Vagina (tissue), 2 donors: ENCODE results near the gene PDE3A. TPM values are rescaled to one million over a fixed set of nuclear protein-coding genes. Genes with fewer than 3 reads are reported as not detected.

Experiments
- DNase-seq, 2 donors: peaks; one replicate each; pipeline ENCODE4 v3.0.0-alpha.2; 2017; ENCODE audit errors: extremely low spot score in 2 of 2
- H3K27ac ChIP-seq: fragments of 200-600 bp; sonication (generic); one replicate; pipeline ENCODE4 v1.5.1; 2019
- H3K27me3 ChIP-seq: fragments of 200-600 bp; sonication (generic); one replicate; pipeline ENCODE4 v1.5.1; 2019
- H3K36me3 ChIP-seq, 2 donors: fragments of 200-600 bp; sonication (generic); one replicate each; pipeline ENCODE4 v1.5.1; 2017 to 2019
- H3K4me1 ChIP-seq: fragments of 200-600 bp; sonication (generic); one replicate; pipeline ENCODE4 v1.5.1; 2019
- H3K4me3 ChIP-seq, 2 donors: fragments of 200-600 bp; sonication (generic); 1 replicate in 1 of 2; 2 replicates in 1 of 2; pipeline ENCODE4 v1.5.1; 2016 to 2019
- H3K9me3 ChIP-seq: fragments of 200-600 bp; sonication (generic); one replicate; pipeline ENCODE4 v1.5.1; 2019
- CTCF ChIP-seq, 3 experiments: fragments of 450-650 bp in 2 of 3; fragments of 200-600 bp in 1 of 3; sonication (generic) in 1 of 3; IDR thresholded peaks; one replicate each; pipeline ENCODE4 v1.5.1; 2017 to 2019; ENCODE audit warnings: antibody characterized with exemption in 3 of 3, mild to moderate bottlenecking in 2 of 3, moderate library complexity in 2 of 3
- POLR2A ChIP-seq, 2 donors: fragments of 450-650 bp; IDR thresholded peaks; one replicate each; pipeline ENCODE4 v1.6.1; 2017; ENCODE audit warnings: antibody characterized with exemption in 2 of 2, mild to moderate bottlenecking in 2 of 2, moderate library complexity in 2 of 2
- POLR2AphosphoS5 ChIP-seq, 2 donors: sonication (generic); formaldehyde crosslinking; IDR thresholded peaks; one replicate each; pipeline ENCODE4 v1.9.0; 2017; ENCODE audit warnings: antibody characterized with exemption in 2 of 2, mild to moderate bottlenecking in 2 of 2, low read depth in 1 of 2; ENCODE audit not compliant: insufficient read depth in 1 of 2
- intact Hi-C: fragments of 100-400 bp; cut with DNase I; formaldehyde crosslinking; loops from one replicate; pipeline ENCODE4 v1.15.1; 2023
- total RNA-seq: library from RNA; depleted of rRNA; stranded (reverse); fragments of >200 nt; gene quantifications from one replicate; pipeline ENCODE4 v1.2.3, GENCODE V29; 2016

PDE3A gene
- total RNA-seq, 1 donor from 2014 or later, result 9.6 TPM

GRCh38 chr12:20555015-20555414, 186.7 kb downstream of the PDE3A start:
- Histone ChIP-seq H3K27ac (no peak overlapping the region), H3K4me1 (no peaks in the 10 kb centered on the region), H3K27me3 (no peaks in the 10 kb centered on the region), H3K4me3 (no peak overlapping the region), H3K9me3 (no peaks in the 10 kb centered on the region), H3K36me3 (no peaks in the 10 kb centered on the region)
- DNase-seq, result no peak
- no peak for TF ChIP-seq POLR2A (IDR thresholded peaks at IDR 0.05)
- TF ChIP-seq POLR2AphosphoS5 (IDR thresholded peaks at IDR 0.05; ENCODE audit: insufficient read depth in 1 of 2, low read depth in 1 of 2), result no peak
- TF ChIP-seq CTCF (IDR thresholded peaks at IDR 0.05), result no peak
- intact Hi-C loops, result no loop called here

- DNase-seq, result no peak
- H3K9me3 ChIP-seq, result no peaks in the 10 kb centered on the region
- H3K4me1 ChIP-seq, result no peaks in the 10 kb centered on the region
- H3K27ac ChIP-seq, result no peak overlapping the region
- no peaks in the 10 kb centered on the region for H3K27me3 ChIP-seq
- H3K36me3 ChIP-seq, result no peaks in the 10 kb centered on the region
- H3K4me3 ChIP-seq, result no peak overlapping the region
- TF ChIP-seq CTCF (IDR thresholded peaks at IDR 0.05), result no peak
- TF ChIP-seq POLR2A (IDR thresholded peaks at IDR 0.05), result no peak
- TF ChIP-seq POLR2AphosphoS5 (IDR thresholded peaks at IDR 0.05; ENCODE audit: insufficient read depth in 1 of 2, low read depth in 1 of 2), result no peak
- intact Hi-C loops, result no loop called here
Measured at GRCh38 chr12:20555771-20556170, 187.4 kb downstream of the PDE3A start.

- TF ChIP-seq POLR2AphosphoS5 (IDR thresholded peaks at IDR 0.05; ENCODE audit: insufficient read depth in 1 of 2, low read depth in 1 of 2), result no peak
- TF ChIP-seq POLR2A (IDR thresholded peaks at IDR 0.05), result no peak
- no peak for TF ChIP-seq CTCF (IDR thresholded peaks at IDR 0.05)
- intact Hi-C loops, result no loop called here
- no peak for DNase-seq
- Histone ChIP-seq H3K4me3 (no peak overlapping the region), H3K27me3 (no peaks in the 10 kb centered on the region), H3K4me1 (no peaks in the 10 kb centered on the region), H3K27ac (no peak overlapping the region), H3K9me3 (no peaks in the 10 kb centered on the region), H3K36me3 (no peaks in the 10 kb centered on the region)
Measured at GRCh38 chr12:20557096-20557495, 188.8 kb downstream of the PDE3A start.

GRCh38 chr12:20560935-20561334, 192.6 kb downstream of the PDE3A start:
- H3K9me3 ChIP-seq, result no peaks in the 10 kb centered on the region
- TF ChIP-seq POLR2A (IDR thresholded peaks at IDR 0.05) (no peak), POLR2AphosphoS5 (IDR thresholded peaks at IDR 0.05; ENCODE audit: insufficient read depth in 1 of 2, low read depth in 1 of 2) (no peak), CTCF (IDR thresholded peaks at IDR 0.05) (no peak)
- DNase-seq, result no peak
- no peaks in the 10 kb centered on the region for H3K36me3 ChIP-seq
- intact Hi-C loops, result no loop called here
- H3K4me3 ChIP-seq, result no peak overlapping the region
- H3K27ac ChIP-seq, result no peak overlapping the region
- no peaks in the 10 kb centered on the region for H3K27me3 ChIP-seq
- H3K4me1 ChIP-seq, result no peaks in the 10 kb centered on the region

- H3K27me3 ChIP-seq, result no peaks in the 10 kb centered on the region
- TF ChIP-seq POLR2AphosphoS5 (IDR thresholded peaks at IDR 0.05; ENCODE audit: insufficient read depth in 1 of 2, low read depth in 1 of 2), result no peak
- TF ChIP-seq POLR2A (IDR thresholded peaks at IDR 0.05), result no peak
- no peak for TF ChIP-seq CTCF (IDR thresholded peaks at IDR 0.05)
- no peak overlapping the region for H3K27ac ChIP-seq
- H3K4me3 ChIP-seq, result no peak overlapping the region
- no peak for DNase-seq
- intact Hi-C loops, result no loop called here
- no peaks in the 10 kb centered on the region for H3K4me1 ChIP-seq
- H3K36me3 ChIP-seq, result no peaks in the 10 kb centered on the region
- no peaks in the 10 kb centered on the region for H3K9me3 ChIP-seq
Measured at GRCh38 chr12:20561871-20562270, 193.5 kb downstream of the PDE3A start.
